SU-DHL-6 (cell line): ENCODE results near the gene SNX18.

Source experiments
- H2AFZ ChIP-seq: fragments of 200-600 bp; sonication (generic); 2 replicates; pipeline ENCODE4 v1.6.1; 2014; ENCODE audit warnings: low read depth, mild to moderate bottlenecking, moderate library complexity, mixed read lengths, antibody characterized with exemption, low read length; ENCODE audit not compliant: severe bottlenecking
- H3F3A ChIP-seq: fragments of 200-600 bp; shearing (Covaris generic); 2 replicates; pipeline ENCODE4 v1.6.0; 2016; ENCODE audit warnings: antibody characterized with exemption, mild to moderate bottlenecking; ENCODE audit not compliant: insufficient read depth
- H3K27ac ChIP-seq: fragments of 200-600 bp; sonication (generic); 2 replicates; pipeline ENCODE4 v1.5.1; 2016; ENCODE audit warnings: low read depth, mild to moderate bottlenecking, low read length, moderate library complexity, mixed read lengths
- H3K27me3 ChIP-seq: fragments of 200-600 bp; sonication (generic), shearing (Covaris generic); 2 replicates; pipeline ENCODE4 v1.6.0; 2014; ENCODE audit warnings: mild to moderate bottlenecking, low read length
- H3K36me3 ChIP-seq: fragments of 200-600 bp; sonication (generic); 2 replicates; pipeline ENCODE4 v1.6.1; 2014; ENCODE audit warnings: mild to moderate bottlenecking, low read length, mixed read lengths
- H3K4me2 ChIP-seq: fragments of 300-600, 200-600 bp; shearing (Covaris generic), sonication (generic); 2 replicates; pipeline ENCODE4 v1.6.0; 2014; ENCODE audit warnings: low read length, low read depth, mild to moderate bottlenecking; ENCODE audit not compliant: poor library complexity, severe bottlenecking
- H3K4me3 ChIP-seq: fragments of 200-600 bp; sonication (generic); 2 replicates; pipeline ENCODE4 v1.5.1; 2014; ENCODE audit warnings: antibody characterized with exemption, low read length, mild to moderate bottlenecking, mixed read lengths; ENCODE audit not compliant: insufficient read depth, poor library complexity, severe bottlenecking
- H3K79me2 ChIP-seq: fragments of 200-600 bp; sonication (generic); 2 replicates; pipeline ENCODE4 v1.6.1; 2014; ENCODE audit warnings: mild to moderate bottlenecking, low read length, moderate library complexity; ENCODE audit not compliant: insufficient read depth
- H3K9ac ChIP-seq: fragments of 200-600 bp; sonication (generic); 2 replicates; pipeline ENCODE4 v1.7.0; 2014; ENCODE audit warnings: mild to moderate bottlenecking, low read length
- H3K9me2 ChIP-seq: fragments of 200-600 bp; sonication (generic); replicated peaks from 2 replicates; pipeline ENCODE4 v1.6.1; 2014; ENCODE audit warnings: low read length; ENCODE audit not compliant: insufficient read depth
- H3K9me3 ChIP-seq: fragments of 200-600 bp; sonication (generic); 2 replicates; pipeline ENCODE4 v1.6.1; 2014; ENCODE audit warnings: low read length, mixed read lengths; ENCODE audit not compliant: insufficient read depth
- H4K20me1 ChIP-seq: fragments of 200-600 bp; sonication (generic); 2 replicates; pipeline ENCODE4 v1.6.1; 2014; ENCODE audit warnings: low read depth, mild to moderate bottlenecking, antibody characterized with exemption, low read length, moderate library complexity, mixed read lengths
- EZH2phosphoT487 ChIP-seq: fragments of 200-600 bp; sonication (generic), shearing (Covaris generic); conservative IDR thresholded peaks from 2 replicates; pipeline ENCODE4 v1.6.1; 2018; ENCODE audit warnings: mild to moderate bottlenecking, antibody characterized with exemption, low read length, moderate library complexity, mixed read lengths
- TF ChIP-seq, protein P1 (sequence below): fragments of 200-600 bp; sonication (generic); IDR thresholded peaks from one replicate; pipeline ENCODE4 v1.5.1; 2017; ENCODE audit warnings: antibody characterized with exemption, mild to moderate bottlenecking, low read length, moderate library complexity; ENCODE audit not compliant: insufficient read depth, poor library complexity, severe bottlenecking

The SNX18 gene

DNA sequence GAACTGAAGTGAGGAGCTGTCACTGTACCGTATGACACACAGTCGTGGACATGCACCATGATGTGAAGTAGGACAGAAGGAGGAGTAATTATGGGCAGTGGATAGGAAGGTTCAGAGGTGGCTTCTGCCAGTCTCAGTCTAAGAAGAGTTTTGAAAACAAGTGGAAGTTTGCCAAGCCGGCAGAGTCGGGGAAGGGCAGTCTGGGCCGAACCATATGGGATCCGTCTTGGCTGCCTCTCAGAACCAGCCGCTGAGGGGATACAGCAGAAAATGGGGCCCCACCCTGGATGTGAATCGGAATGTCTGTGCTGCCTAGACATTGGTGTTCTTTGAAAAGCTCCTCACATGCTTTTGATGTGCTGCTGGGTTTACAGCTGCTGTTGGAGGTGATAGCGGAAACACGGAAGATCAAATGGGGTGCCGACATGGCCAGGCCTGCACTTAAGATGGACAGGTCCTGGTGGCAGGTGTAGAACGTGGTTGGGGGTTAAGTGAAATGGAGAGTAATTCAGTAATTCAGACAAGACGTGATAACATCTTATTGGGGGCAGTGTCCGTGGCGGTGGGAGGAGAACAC, 11.2 kb downstream of the SNX18 start:
- TF ChIP-seq EZH2phosphoT487: no peak
- TF ChIP-seq, protein P1, sequence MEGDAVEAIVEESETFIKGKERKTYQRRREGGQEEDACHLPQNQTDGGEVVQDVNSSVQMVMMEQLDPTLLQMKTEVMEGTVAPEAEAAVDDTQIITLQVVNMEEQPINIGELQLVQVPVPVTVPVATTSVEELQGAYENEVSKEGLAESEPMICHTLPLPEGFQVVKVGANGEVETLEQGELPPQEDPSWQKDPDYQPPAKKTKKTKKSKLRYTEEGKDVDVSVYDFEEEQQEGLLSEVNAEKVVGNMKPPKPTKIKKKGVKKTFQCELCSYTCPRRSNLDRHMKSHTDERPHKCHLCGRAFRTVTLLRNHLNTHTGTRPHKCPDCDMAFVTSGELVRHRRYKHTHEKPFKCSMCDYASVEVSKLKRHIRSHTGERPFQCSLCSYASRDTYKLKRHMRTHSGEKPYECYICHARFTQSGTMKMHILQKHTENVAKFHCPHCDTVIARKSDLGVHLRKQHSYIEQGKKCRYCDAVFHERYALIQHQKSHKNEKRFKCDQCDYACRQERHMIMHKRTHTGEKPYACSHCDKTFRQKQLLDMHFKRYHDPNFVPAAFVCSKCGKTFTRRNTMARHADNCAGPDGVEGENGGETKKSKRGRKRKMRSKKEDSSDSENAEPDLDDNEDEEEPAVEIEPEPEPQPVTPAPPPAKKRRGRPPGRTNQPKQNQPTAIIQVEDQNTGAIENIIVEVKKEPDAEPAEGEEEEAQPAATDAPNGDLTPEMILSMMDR: no peak
- no peaks in the 10 kb centered on the region for H3K27me3 ChIP-seq
- no peaks in the 10 kb centered on the region for H3K79me2 ChIP-seq
- no peak overlapping the region for H2AFZ ChIP-seq
- no peak overlapping the region for H3K27ac ChIP-seq
- H3K4me2 ChIP-seq: no peak overlapping the region
- H3K4me3 ChIP-seq: no peak overlapping the region
- no peaks in the 10 kb centered on the region for H3F3A ChIP-seq
- H3K9me2 ChIP-seq: no peaks in the 10 kb centered on the region
- H3K9ac ChIP-seq: no peak overlapping the region
- no peaks in the 10 kb centered on the region for H3K9me3 ChIP-seq
- H3K36me3 ChIP-seq: no peaks in the 10 kb centered on the region
- H4K20me1 ChIP-seq: no peaks in the 10 kb centered on the region

DNA sequence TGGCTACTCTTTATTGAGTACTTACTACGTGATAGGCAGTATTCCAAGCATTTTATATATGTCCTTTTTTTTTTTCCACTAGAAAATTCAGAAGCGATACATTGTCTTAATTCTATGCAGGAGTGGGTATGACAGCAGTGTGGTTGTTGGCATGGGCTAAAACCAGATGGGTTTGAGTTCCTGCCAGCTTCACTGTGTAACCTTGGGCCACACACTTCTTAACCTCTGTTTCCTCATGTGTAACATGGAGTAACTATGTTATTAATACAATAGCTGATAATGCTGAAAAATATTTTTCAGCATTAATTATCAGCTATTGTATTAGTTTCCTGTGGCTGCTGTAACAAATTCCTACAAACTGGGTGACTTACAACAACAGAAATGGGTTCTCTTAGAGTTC, 12.0 kb downstream of the SNX18 start:
- no peaks in the 10 kb centered on the region for H3K9me3 ChIP-seq
- no peak overlapping the region for H3K9ac ChIP-seq
- no peak overlapping the region for H3K4me2 ChIP-seq
- H2AFZ ChIP-seq: no peak overlapping the region
- H3K27me3 ChIP-seq: no peaks in the 10 kb centered on the region
- no peak for TF ChIP-seq EZH2phosphoT487
- TF ChIP-seq, protein P1: no peak
- H3K9me2 ChIP-seq: no peaks in the 10 kb centered on the region
- H3F3A ChIP-seq: no peaks in the 10 kb centered on the region
- H3K36me3 ChIP-seq: no peaks in the 10 kb centered on the region
- no peak overlapping the region for H3K27ac ChIP-seq
- H4K20me1 ChIP-seq: no peaks in the 10 kb centered on the region
- H3K79me2 ChIP-seq: no peaks in the 10 kb centered on the region
- H3K4me3 ChIP-seq: no peak overlapping the region

GRCh38 chr5:54531546-54531945, 14.0 kb downstream of the SNX18 start:
- no peaks in the 10 kb centered on the region for H3K79me2 ChIP-seq
- no peaks in the 10 kb centered on the region for H3K9me3 ChIP-seq
- H3K4me3 ChIP-seq: no peak overlapping the region
- no peaks in the 10 kb centered on the region for H3K9me2 ChIP-seq
- H3F3A ChIP-seq: no peaks in the 10 kb centered on the region
- H3K9ac ChIP-seq: no peak overlapping the region
- no peaks in the 10 kb centered on the region for H3K36me3 ChIP-seq
- H2AFZ ChIP-seq: no peak overlapping the region
- no peak for TF ChIP-seq EZH2phosphoT487
- TF ChIP-seq, protein P1: no peak
- no peaks in the 10 kb centered on the region for H4K20me1 ChIP-seq
- no peak overlapping the region for H3K4me2 ChIP-seq
- H3K27me3 ChIP-seq: no peaks in the 10 kb centered on the region
- H3K27ac ChIP-seq: no peak overlapping the region
